GM19099 (cell line): ENCODE data around the gene CLASP1.

Experiments
- POLR2A ChIP-seq: IDR thresholded peaks from 3 replicates; pipeline ENCODE4 v1.6.1; 2011; ENCODE audit warnings: low read depth; ENCODE audit not compliant: insufficient read length; ENCODE audit errors: extremely low read depth

The CLASP1 gene

GRCh38 chr2:121459291-121459690 is 190.0 kb downstream of the CLASP1 start:
- no peak for TF ChIP-seq POLR2A

GRCh38 chr2:121456325-121456724 is 192.9 kb downstream of the CLASP1 start:
- TF ChIP-seq POLR2A = no peak

- TF ChIP-seq POLR2A = no peak
These were observed 193.8 kb downstream of the CLASP1 start for GRCh38 chr2:121455446-121455845.

GRCh38 chr2:121454549-121455090 is 194.6 kb downstream of the CLASP1 start:
- TF ChIP-seq POLR2A = no peak

GRCh38 chr2:121451398-121451797 is 197.9 kb downstream of the CLASP1 start:
- no peak for TF ChIP-seq POLR2A

GRCh38 chr2:121450301-121450700 is 199.0 kb downstream of the CLASP1 start:
- no peak for TF ChIP-seq POLR2A

- no peak for TF ChIP-seq POLR2A
These were observed 202.5 kb downstream of the CLASP1 start for GRCh38 chr2:121446647-121447241.

GRCh38 chr2:121442889-121443288 is 206.4 kb downstream of the CLASP1 start:
- no peak for TF ChIP-seq POLR2A

- TF ChIP-seq POLR2A = no peak
These were observed 212.3 kb downstream of the CLASP1 start for GRCh38 chr2:121436918-121437317.

GRCh38 chr2:121435790-121436189 is 213.5 kb downstream of the CLASP1 start:
- no peak for TF ChIP-seq POLR2A

- TF ChIP-seq POLR2A = no peak
These were observed 218.0 kb downstream of the CLASP1 start for GRCh38 chr2:121431214-121431613.

- no peak for TF ChIP-seq POLR2A
These were observed 219.2 kb downstream of the CLASP1 start for GRCh38 chr2:121429927-121430520.

GRCh38 chr2:121429119-121429903 is 220.0 kb downstream of the CLASP1 start:
- TF ChIP-seq POLR2A = no peak

GRCh38 chr2:121427187-121427689 is 222.0 kb downstream of the CLASP1 start:
- TF ChIP-seq POLR2A = no peak

- no peak for TF ChIP-seq POLR2A
These were observed 228.8 kb downstream of the CLASP1 start for GRCh38 chr2:121420486-121420885.

- TF ChIP-seq POLR2A = no peak
These were observed 230.1 kb downstream of the CLASP1 start for GRCh38 chr2:121419081-121419699.

- TF ChIP-seq POLR2A = no peak
These were observed 230.7 kb downstream of the CLASP1 start for GRCh38 chr2:121418494-121419058.
